GM12878 (cell line): ENCODE results near the gene CADPS.

Source experiments
- BACH1 ChIP-seq: fragments of 450-650 bp; IDR thresholded peaks from 2 replicates; pipeline ENCODE4 v1.6.1; 2017; ENCODE audit warnings: mild to moderate bottlenecking, borderline replicate concordance
- KAT2A ChIP-seq: conservative IDR thresholded peaks from 2 replicates; pipeline ENCODE4 v1.6.1; 2011; ENCODE audit warnings: low read depth, low read length; ENCODE audit not compliant: control insufficient read depth
- POLR2A ChIP-seq: IDR thresholded peaks from 2 replicates; pipeline ENCODE4 v1.6.1; 2011; ENCODE audit warnings: low read depth, mild to moderate bottlenecking, low read length

- TF ChIP-seq BACH1 (no peak), KAT2A (no peak), POLR2A (no peak)
These were observed 43.6 kb upstream of the CADPS start for GRCh38 chr3:62918777-62919176.
